GM18502 (cell line): ENCODE results near the gene FOXRED2.
"Not testable (repeated sequence)": the region's sequence is repeated elsewhere in the genome, so short reads cannot be mapped to it uniquely, and the experiment has no call there.

Experiments used
- ATAC-seq: cut with Tn5 transposase; IDR thresholded peaks from one replicate; pipeline ENCODE4 v1.9.1; 2021; ENCODE audit warnings: mild to moderate bottlenecking; ENCODE audit not compliant: unreplicated experiment, poor library complexity

The FOXRED2 gene

DNA sequence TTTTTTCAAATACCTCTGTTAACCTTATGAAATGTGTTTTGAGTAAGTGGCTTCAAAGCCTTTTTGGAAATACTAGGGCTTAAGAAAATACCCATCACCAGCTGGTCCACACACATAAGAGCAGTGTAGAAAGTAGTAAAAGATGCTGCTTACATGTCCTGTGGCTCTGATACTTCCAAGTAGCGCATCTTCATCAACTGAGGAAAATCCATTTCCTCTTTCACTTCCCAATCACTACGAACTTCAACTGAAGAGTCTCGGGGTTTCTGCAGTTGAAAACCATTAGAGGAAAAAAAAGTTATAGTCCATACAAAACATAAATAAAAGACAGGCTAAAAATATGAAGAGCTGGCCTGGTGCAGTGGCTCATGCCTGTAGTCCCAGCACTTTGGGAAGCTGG, 13.6 kb upstream of the FOXRED2 start:
- no peak for ATAC-seq

DNA sequence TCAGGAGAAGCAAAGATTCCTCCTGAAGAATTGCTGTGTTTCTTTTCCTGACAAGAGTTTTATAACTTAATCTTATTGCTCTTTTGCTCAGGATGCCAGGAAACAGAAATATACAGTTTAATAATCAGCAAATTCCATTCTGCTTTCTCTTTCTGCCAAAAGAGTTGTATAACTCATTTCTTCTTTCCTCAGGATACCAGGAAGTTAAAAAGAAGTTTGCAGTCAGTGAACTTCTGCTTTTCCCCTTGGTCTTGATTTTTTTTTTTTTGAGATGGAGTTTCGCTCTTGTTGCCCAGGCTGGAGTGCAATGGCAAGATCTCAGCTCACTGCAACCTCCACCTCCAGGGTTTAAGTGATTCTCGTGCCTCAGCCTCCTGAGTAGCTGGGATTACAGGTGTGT, 13.1 kb upstream of the FOXRED2 start:
- ATAC-seq = not testable (repeated sequence)

DNA sequence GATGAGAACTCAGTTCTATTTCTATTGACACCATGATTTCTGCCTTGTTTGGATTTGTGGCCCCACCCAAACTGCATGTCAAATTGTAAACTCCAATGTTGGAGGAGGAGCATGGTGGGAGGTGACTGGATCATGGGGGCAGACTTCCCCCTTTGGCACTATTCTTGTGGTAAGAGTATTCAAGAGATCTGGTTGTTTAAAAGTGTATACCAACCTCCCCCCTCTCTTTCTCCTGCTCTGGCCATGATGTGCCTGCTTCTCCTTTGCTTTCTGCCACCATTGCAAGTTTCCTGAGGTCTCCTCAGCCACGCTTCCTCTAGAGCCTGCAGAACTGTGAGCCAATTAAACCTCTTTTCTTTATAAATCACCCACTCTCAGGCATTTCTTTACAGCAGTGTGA, 7.9 kb upstream of the FOXRED2 start:
- no peak for ATAC-seq

DNA sequence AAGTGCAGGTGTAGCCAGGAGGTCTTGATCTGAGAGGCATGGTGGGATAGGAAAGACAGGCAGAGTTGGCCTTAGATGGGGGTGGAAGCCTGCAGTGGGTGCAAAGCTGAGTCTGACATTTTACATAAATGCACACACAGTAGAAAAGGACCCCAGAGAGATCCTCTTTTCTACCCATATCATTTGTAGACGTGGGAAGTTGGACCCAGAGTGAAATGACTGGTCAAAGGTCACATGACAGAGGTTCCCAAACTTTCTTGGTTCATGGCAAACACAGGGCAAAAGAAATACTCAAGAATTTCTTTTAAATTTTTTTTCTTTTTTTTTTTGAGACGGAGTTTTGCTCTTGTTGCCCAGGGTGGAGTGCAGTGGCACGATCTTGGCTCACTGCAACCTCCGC, 6.2 kb upstream of the FOXRED2 start:
- ATAC-seq = no peak

DNA sequence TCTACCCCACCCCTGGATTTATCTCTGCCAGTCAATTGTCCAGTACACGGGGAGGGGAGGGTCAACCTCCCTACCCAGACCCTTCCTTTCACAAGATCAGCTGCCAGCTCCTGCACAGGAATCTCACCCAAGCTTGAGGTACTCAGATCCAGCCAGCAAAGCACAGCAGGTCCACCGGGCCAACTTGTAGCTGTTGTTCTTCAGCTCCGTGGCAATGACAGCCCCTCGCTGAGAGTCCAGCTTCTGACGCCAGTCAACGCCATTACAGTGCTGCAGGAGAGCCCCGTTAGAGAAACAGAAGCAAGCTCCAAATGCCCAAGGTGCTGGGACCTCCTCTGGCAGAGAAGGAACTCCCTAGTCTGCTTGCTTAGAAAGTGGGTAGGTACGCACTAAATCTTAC, 5.5 kb upstream of the FOXRED2 start:
- no peak for ATAC-seq

DNA sequence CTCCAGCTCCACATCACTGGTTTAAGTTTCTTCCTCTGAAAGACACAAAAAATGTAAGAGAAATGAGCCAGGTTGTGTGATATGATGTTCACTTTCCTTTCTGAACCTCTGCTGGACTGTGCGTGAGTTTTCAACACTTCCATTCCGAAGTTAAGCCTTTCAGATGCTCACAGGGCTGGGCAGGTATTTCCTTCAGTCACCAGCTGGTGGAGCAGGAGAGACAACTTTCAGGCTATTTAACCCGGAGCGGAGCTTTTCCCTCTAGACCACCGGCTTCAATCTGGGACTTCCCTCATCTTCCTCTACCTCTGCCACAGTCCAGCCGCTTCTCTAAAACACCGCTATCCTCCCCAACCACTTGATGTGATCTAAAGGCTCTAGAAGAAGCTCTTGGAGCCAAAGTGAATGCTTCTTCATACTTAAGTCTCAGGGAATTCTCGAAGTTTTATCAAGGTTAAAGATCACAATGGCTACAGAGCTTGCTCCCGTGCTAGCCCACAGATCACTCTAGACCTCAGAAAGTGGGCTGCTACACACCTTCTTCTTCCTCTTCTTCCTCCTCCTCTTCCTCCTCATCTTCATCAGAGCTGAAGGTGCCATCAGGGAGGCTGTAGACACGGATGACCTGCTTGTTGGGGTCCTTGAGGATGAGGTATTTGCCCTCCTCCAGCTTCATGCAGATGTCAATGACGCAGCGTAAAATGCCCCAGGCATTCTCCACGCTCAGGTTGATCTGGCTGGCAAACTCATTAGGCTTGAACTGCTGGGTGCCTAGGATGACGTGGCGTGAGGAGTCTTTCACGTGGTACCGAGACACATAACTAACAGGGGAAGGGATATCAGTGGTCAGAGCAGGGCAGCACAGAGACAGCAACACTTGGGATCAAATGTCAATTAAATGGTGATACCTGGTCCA, 4.4 kb upstream of the FOXRED2 start:
- no peak for ATAC-seq

DNA sequence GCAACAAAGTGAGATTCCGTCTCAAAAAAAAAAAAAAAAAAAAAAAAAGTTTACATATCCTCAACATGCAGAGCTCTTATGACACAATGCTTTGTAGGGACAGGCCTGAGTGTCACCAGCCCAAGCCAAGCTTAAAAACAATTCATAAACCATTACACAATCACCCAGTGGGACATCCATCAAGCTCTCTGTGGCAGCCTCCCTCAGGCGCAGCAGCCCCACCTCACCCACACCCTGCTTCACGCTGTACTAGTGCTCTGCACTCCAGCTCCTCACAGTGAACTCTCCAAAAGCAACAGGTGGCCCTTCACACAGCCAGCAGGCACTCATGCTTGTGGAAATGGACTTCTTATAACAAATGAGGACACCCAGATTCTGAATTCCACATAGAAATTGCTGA, 3.5 kb upstream of the FOXRED2 start:
- no peak for ATAC-seq

DNA sequence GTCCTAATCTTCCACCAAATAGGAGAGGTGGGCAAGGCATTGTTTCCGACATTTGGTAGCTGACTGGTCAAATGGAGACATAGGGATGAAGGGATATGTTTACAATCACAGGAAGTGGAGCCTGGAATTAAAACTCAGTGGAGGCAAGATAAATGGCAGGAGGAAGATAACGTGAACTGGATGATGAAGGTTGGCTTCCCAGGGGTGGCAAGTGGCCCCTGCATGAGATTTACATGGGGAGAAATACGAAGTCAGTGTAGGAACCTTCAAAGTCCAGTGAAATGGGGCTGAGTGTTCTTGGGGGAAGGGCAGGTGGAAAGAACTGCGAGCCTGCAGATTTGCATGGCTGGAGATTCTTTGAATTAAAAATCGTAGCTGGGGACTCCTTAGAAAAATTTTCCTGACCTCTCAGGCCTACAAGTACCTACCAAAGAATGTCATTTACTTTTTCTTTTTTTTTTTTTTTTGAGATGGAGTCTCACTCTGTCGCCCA, 724 bp upstream of the FOXRED2 start:
- no peak for ATAC-seq

DNA sequence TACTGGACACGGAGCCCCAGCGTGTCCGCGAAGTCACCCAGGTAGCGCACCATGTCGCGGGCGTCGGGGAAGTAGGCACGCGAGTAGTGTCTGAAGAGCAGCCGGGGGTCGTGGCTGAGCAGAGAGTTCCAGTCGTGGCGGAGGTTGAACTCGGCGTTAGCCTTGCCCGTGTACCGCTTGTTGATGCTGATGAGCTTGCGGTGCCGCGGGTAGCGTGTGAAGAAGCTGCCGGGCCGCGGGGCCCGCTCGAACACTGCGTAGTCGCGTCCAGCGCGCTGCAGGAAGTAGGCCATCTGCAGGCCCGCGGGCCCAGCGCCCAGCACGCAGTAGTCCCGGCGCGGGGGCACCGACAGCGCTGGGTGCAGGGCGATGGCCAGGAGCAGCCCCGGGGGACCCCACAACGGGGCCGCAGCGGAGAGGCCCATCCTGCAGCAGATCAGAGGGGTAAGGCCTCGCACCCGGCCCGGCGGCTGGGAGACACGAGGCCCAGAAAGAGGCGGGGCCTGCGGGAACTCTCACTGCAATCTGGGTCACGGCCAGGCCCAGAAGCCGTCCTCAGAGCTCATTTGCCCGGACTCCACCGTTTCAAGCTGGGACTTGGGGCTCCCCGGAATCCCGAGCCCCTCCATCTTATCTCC, 723 bp downstream of the FOXRED2 start:
- no peak for ATAC-seq

DNA sequence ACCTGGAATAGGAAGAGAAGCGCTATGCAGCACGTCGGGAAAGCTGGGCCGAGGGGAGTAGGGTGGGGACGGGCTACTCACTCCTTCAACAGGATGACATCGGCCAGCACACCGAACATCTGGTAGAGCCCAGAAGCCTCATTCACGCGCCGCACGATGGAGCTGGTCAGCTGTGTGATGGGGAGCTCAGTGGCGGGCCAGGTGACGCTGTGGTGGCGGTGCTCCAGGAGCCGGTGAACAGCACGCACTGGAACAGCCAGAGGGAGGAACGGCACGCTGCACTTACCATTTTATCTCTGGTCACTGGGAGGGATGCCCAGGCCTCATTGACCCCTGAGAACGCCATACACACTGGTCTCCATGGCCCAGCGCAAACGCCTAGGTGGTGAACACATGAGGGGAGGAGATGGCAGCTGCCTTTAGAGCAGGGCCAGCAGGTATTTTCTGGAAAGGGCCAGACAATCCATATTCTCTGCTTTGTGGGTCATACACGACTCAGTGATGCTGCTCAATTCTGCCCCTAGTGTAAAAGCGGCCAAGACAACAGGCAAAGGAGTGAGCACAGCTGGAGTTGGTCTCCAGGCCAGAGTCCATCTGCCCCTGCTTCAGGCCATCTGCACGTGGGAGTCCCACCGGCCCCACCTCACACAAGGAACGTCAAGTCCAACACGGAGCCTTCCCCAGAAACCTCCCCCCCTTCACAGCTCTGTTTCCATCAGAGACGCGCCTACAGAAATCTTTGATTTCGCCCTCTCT, 8.8 kb downstream of the FOXRED2 start:
- ATAC-seq = no peak

DNA sequence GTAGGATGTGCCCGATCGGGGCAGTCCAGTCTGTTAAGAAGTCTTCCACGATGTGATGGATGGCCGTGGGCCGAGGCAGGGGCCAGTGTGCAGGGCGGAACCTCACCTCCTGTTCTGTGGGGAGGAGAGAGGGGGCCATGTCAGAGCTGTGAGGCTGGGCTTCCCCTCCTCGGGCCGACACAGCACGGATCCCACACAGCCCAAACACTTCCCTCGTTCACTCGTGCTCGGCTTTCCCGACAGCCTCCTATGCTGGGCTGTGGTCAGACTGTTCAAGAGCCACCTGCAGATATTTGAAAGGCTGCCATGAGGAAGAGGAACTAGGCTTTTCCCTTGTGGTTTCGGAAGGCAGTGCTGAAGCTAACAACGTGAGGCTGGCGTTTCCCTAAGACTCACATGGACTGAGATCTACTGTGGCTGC, 13.1 kb downstream of the FOXRED2 start:
- peak; percentile 54 for ATAC-seq

DNA sequence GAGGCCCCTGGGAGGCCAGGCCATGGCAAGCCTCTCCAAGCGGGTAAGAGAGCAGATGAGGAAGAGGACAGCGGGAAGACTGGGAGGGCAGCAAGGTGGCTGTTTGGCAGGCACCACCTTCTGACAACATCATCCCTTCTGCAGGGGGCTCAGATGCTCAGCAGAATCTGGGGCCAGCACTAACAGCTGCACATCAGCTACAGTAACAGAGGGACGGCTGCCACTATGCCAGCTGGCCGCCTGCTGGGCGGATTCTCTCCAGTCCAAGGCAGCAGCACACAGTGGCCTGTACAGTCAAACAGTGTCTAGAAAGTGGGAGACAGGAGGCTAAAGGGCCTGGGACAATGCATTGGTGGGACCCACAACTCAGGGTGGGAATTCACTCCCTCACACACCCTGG, 14.7 kb downstream of the FOXRED2 start:
- no peak for ATAC-seq

DNA sequence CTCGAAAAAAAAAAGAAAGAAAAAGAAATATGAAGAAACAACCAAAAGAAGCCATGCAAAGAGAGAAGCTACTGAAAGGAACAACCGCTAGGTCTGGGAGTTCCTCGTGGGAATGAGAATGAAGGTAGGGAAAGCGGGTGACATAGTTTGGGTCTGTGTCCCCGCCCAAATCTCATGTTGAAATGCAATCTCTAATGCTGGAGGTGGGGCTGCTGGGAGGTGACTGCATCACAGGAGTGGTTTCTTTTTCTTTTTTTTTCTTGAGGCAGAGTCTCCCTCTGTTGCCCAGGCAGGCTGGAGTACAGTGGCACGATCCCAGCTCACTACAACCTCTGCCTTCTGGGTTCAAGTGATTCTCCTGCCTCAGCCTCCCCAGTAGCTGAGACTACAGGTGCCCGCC, 15.7 kb downstream of the FOXRED2 start:
- no peak for ATAC-seq

DNA sequence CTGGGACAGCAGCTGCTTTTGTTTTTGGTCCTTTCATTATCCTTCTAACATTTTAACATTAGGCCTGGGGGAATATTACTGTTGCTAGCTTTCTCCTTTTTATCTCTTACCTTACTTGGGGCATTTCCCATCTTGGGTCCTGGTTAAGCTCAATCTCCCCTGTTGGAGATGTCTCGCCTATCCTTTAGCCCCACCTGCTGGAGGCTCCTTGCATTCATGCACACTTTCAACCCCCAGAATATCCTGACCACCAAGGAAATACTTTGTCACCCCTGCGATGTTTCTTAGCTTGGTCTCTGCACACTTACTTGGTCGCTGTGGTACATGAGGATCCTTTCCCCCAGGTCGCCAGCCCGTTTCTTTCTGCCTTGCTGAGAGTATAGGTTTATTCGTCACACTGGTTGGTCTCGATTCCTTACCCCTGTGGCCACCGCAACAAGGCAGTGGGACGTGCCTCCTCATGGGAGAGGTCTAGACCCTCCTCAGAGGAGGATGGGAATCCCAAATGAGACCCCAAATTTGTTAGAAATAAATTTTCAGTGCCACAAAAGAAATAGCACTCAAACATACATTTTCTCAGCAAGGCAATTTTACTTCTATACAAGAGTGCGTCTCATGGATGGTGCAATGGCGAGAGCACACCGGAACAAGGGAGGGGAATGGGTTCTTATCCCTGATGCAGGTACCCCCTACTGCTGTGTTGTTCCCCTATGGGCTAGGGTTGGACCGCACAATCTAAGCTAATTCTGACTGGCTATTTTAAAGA, 20.0 kb downstream of the FOXRED2 start:
- no peak for ATAC-seq

DNA sequence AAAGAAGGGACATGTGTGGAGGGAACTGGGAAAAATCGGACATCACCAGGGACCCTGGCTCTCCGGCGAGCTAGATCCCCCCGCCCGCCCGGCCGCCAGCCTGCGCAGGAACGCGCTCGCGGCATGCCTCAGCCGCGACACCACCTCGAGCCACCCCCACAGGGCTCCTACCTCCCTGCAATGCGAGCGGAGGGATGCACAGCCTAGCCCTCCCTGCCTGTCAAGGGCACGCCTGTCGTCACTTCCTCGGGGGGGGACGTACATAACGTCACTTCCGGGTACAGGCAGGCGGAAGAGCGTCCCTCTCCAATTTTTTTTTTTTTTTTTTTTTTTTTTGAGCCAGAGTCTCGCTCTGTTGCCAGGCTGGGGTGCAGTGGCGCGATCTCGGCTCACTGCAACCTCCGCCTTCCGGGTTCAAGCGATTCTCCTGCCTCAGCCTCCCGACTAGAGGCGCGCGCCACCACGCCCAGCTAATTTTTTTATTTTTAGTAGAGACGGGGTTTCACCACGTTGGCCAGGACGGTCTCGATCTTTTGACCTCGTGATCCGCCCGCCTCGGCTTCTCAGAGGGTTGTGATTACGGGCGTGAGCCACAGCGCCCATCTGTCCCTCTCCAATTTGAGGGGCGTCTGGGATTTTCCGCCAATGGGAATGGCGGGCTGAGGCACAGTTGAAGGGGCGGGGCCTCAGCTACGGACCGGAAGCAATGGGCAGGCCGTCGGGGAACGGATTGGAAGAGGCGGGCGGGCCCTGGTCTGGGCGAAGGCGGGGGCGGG, 25.3 kb downstream of the FOXRED2 start, which contains the start of gene TXN2:
TSS of gene TXN2 (minus strand) at position 248 of the 776 bp plus-strand sequence. CDS start 803 bp downstream, outside the sequence.
- peak; percentile 82 for ATAC-seq

DNA sequence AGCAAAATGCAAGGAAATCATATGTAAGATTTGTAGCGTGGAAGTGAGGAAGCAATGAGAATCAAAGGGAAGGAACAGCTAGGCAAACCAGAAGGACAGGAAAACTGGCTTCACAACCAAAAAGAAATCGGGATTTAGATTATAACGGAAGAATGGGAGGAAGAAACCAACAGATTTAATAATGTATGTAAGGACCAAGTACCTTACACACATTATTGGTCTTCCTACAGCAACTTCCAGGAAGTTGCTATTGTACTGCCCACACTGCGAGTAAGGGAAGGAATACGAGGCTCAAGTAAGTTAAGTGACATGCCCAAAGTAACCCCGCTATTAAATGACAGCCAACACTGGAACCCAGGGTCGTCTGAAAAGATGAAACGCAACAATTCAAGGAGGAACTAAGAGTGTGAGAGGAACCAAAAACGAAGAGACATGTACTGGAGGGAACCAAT, 25.9 kb downstream of the FOXRED2 start:
- no peak for ATAC-seq

DNA sequence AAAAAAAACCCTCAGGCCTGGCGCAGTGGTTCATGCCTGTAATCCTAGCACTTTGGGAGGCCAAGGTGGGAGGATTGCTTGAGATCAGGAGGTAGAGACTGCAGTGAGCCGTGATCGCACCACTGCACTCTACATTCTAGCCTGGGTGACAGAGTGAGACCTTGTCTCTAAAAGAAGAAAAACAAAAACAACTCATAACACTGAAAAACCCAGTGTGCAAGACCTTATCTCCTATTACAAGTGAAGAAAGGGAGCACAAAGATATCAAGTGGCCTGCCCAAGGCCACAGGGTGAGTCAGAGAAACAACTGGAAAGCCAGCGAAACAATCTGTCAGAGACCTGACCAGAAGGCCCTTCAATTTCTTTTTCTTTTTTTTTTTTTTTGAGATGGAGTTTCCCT, 27.9 kb downstream of the FOXRED2 start:
- ATAC-seq = no peak

DNA sequence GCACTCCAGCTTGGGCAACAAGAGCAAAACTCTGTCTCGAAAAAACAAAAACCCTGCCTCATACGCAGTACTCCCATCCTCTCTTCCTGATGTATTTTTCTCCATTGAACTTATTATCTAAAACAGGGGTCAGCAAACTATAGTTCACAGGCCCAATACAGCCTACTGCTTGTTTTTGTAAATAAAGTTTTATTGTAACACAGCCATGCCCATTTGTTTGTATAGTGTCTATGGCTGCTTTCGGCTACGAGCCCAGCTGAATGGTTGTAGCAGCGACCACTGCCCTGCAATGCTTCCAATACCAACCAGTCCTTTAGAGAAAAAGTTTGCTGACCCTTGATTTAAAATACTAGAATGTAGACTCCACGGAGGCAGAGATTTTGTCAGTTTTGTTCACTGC, 31.5 kb downstream of the FOXRED2 start:
- ATAC-seq = no peak

DNA sequence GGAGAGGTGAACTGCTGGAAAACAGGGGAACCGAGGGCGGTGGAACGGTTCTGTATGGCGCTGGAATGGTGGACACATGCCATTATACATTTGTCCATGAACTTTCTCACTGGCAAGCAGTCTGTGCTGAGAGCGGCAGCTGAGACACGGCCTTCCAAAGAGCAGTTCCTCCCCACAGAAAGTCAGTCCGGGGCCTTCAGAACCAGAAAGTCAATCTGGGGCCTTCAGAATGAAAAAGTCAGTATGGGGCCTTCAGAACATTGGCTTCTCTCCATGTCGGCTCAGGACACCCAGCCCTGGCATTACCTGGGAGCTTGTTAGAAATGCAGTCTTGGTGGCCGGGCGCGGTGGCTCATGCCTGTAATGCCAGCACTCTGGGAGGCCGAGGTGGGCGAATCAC, 34.2 kb downstream of the FOXRED2 start:
- no peak for ATAC-seq
